Hepatocyte (in vitro differentiated cells): Measurements from ENCODE around the gene CIT. TPM values are rescaled to one million over a fixed set of nuclear protein-coding genes. Genes with fewer than 3 reads are reported as not detected.

ENCODE experiments used
- DNase-seq: peaks from one replicate; pipeline ENCODE4 v3.0.0-alpha.2; 2016; ENCODE audit warnings: low spot score
- H2AFZ ChIP-seq: fragments of 200-600 bp; sonication (generic); 2 replicates; pipeline ENCODE4 v1.6.0; 2016; ENCODE audit warnings: antibody characterized with exemption, mild to moderate bottlenecking
- H3K27ac ChIP-seq: fragments of 200-600 bp; sonication (generic); 2 replicates; pipeline ENCODE4 v1.5.1; 2016; ENCODE audit warnings: mild to moderate bottlenecking
- H3K27me3 ChIP-seq: fragments of 200-600 bp; sonication (generic); 2 replicates; pipeline ENCODE4 v1.6.1; 2016
- H3K36me3 ChIP-seq: fragments of 200-600 bp; sonication (generic); replicated peaks from 2 replicates; pipeline ENCODE4 v1.5.1; 2016; ENCODE audit warnings: low read depth; ENCODE audit not compliant: insufficient read depth
- H3K4me1 ChIP-seq: fragments of 200-600 bp; sonication (generic); 2 replicates; pipeline ENCODE4 v1.5.1; 2016; ENCODE audit warnings: mild to moderate bottlenecking, moderate library complexity; ENCODE audit not compliant: insufficient read depth
- H3K4me2 ChIP-seq: fragments of 200-600 bp; sonication (generic); 2 replicates; pipeline ENCODE4 v1.6.0; 2016
- H3K4me3 ChIP-seq: fragments of 200-600 bp; sonication (generic); 2 replicates; pipeline ENCODE4 v1.5.1; 2016; ENCODE audit warnings: mild to moderate bottlenecking
- H3K79me2 ChIP-seq: fragments of 200-600 bp; sonication (generic); 2 replicates; pipeline ENCODE4 v1.6.0; 2017; ENCODE audit warnings: mild to moderate bottlenecking
- H3K9me2 ChIP-seq: fragments of 200-600 bp; sonication (generic); replicated peaks from 2 replicates; pipeline ENCODE4 v1.6.0; 2017; ENCODE audit warnings: mild to moderate bottlenecking; ENCODE audit not compliant: insufficient read depth
- H3K9me3 ChIP-seq: fragments of 200-600 bp; sonication (generic); 2 replicates; pipeline ENCODE4 v1.5.1; 2016; ENCODE audit warnings: low read depth, mild to moderate bottlenecking
- H4K20me1 ChIP-seq: fragments of 200-600 bp; sonication (generic); 2 replicates; pipeline ENCODE4 v1.6.0; 2016; ENCODE audit warnings: mild to moderate bottlenecking; ENCODE audit not compliant: insufficient read depth, poor library complexity, severe bottlenecking
- EZH2 ChIP-seq: fragments of 200-600 bp; sonication (generic); IDR thresholded peaks from 2 replicates; pipeline ENCODE4 v1.6.1; 2016; ENCODE audit warnings: antibody characterized with exemption, mild to moderate bottlenecking, borderline replicate concordance
- EZH2phosphoT487 ChIP-seq: fragments of 200-600 bp; sonication (generic); IDR thresholded peaks from one replicate; pipeline ENCODE4 v1.6.1; 2018; ENCODE audit warnings: antibody characterized with exemption, mild to moderate bottlenecking, low read depth, moderate library complexity; ENCODE audit not compliant: unreplicated experiment, severe bottlenecking
- WGBS: methylation state at CpG from one replicate; pipeline ENCODE4 v1.1.6; 2016; ENCODE audit warnings: low lambda C conversion rate; ENCODE audit errors: missing lambda C conversion rate; 5-methylcytosine and 5-hydroxymethylcytosine counted together
- polyA plus RNA-seq: library from polyadenylated mRNA; unstranded; fragments of >200 nt; fragmentation: Nextera tagmentation; extraction: Ambion mirVana; gene quantifications from 2 replicates; pipeline ENCODE4 v1.2.1, GENCODE V29; 2016
- total RNA-seq: library from RNA; depleted of rRNA; stranded (reverse); fragments of >200 nt; gene quantifications from 2 replicates; pipeline ENCODE4 v1.2.3, GENCODE V29; 2014
- TF ChIP-seq, protein P1 (sequence below): fragments of 200-600 bp; sonication (generic); IDR thresholded peaks from 2 replicates; pipeline ENCODE4 v1.5.1; 2016; ENCODE audit warnings: antibody characterized with exemption, mild to moderate bottlenecking; ENCODE audit not compliant: poor library complexity

CIT gene
- total and polyA plus RNA-seq, 2 experiments from 2014 or later: 3.6 to 3.9 TPM

DNA sequence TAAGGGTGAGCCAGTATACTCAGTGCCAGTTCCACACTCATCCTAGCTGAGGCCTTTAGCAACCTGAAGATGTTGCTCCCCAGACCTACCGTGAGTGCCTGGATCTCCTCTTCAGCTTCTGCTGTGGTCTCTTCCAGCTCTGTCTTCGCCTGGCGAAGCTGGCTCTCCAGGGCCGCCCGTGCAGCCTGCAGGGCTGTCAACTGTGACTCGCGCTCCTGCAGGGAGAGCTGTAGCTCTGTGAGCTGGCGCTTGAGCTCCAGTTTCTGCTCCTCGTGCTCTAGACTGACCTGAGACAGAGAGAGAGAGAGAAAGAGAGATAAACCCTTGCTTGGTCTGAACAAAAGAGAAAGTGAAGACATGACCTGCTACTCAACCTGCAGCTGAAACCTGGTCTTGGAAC lies 125.2 kb downstream of the CIT start:
- Histone ChIP-seq H3K4me3 (no peak overlapping the region), H3K79me2 (no peaks in the 10 kb centered on the region), H3K9me2 (no peaks in the 10 kb centered on the region), H3K4me1 (no peaks in the 10 kb centered on the region), H3K36me3 (no peaks in the 10 kb centered on the region), H3K27me3 (no peaks in the 10 kb centered on the region), H3K27ac (no peak overlapping the region), H4K20me1 (no peaks in the 10 kb centered on the region), H3K9me3 (no peaks in the 10 kb centered on the region), H2AFZ (no peak overlapping the region), H3K4me2 (no peak overlapping the region)
- WGBS: 94% methylated on average over 9 of the region's 9 CpGs
- no peak for TF ChIP-seq EZH2phosphoT487
- no peak for TF ChIP-seq EZH2
- TF ChIP-seq, protein P1, sequence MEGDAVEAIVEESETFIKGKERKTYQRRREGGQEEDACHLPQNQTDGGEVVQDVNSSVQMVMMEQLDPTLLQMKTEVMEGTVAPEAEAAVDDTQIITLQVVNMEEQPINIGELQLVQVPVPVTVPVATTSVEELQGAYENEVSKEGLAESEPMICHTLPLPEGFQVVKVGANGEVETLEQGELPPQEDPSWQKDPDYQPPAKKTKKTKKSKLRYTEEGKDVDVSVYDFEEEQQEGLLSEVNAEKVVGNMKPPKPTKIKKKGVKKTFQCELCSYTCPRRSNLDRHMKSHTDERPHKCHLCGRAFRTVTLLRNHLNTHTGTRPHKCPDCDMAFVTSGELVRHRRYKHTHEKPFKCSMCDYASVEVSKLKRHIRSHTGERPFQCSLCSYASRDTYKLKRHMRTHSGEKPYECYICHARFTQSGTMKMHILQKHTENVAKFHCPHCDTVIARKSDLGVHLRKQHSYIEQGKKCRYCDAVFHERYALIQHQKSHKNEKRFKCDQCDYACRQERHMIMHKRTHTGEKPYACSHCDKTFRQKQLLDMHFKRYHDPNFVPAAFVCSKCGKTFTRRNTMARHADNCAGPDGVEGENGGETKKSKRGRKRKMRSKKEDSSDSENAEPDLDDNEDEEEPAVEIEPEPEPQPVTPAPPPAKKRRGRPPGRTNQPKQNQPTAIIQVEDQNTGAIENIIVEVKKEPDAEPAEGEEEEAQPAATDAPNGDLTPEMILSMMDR: no peak
- no peak for DNase-seq

DNA sequence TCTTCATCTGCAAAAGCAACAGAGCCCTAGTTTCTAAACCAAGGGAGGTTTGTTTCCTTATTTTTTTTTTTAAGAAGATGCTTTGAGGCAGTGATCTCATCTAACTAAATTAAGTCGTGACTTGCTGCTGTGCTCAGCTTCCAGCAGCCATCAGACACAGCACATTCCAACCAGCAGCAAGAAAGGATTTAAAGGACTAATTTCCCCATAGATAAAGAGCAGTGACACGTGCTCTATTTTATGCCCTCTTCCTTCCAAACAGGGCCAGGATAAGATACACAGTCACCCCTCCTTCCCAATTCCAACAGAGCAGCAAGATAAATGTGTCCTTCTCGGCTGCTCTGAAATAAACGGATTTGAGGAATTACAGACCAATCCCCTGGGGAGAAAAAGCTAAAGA lies 127.5 kb downstream of the CIT start:
- H3K9me3 ChIP-seq: peaks cover 8% of the 10 kb centered on the region
- no peaks in the 10 kb centered on the region for H3K9me2 ChIP-seq
- H2AFZ ChIP-seq: no peak overlapping the region
- no peak overlapping the region for H3K27ac ChIP-seq
- H3K79me2 ChIP-seq: no peaks in the 10 kb centered on the region
- DNase-seq: no peak
- H3K4me2 ChIP-seq: no peak overlapping the region
- no peaks in the 10 kb centered on the region for H3K27me3 ChIP-seq
- no peaks in the 10 kb centered on the region for H3K4me1 ChIP-seq
- no peaks in the 10 kb centered on the region for H4K20me1 ChIP-seq
- WGBS: 52% methylated on average over 4 of the region's 4 CpGs
- no peaks in the 10 kb centered on the region for H3K36me3 ChIP-seq
- H3K4me3 ChIP-seq: no peak overlapping the region
- TF ChIP-seq, protein P1: no peak
- TF ChIP-seq EZH2phosphoT487 (no peak), EZH2 (no peak)

DNA sequence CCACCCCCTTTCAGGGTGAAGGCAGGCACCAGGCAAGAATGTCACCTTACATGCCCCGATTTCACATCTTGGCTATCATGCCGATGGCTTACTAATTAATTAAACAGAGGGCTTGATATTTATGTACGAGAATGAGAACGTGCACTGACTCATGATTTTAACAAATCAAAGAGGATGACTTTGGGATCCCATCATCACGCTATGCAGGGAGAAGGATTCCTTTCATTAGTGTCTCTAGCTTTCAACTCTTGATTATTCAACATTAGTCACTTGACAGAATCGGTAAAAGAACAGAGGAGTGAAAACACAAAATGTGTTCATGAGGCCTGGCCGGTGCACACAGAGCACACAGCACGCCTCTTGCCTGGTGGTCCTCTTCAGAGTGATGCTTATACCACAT lies 128.6 kb downstream of the CIT start:
- peaks cover 17% of the 10 kb centered on the region for H3K9me3 ChIP-seq
- DNase-seq: no peak
- H4K20me1 ChIP-seq: no peaks in the 10 kb centered on the region
- no peak overlapping the region for H2AFZ ChIP-seq
- WGBS: over 99% methylated on average over 8 of the region's 8 CpGs
- TF ChIP-seq EZH2 (no peak), EZH2phosphoT487 (no peak)
- TF ChIP-seq, protein P1: no peak
- no peak overlapping the region for H3K27ac ChIP-seq
- no peaks in the 10 kb centered on the region for H3K27me3 ChIP-seq
- H3K79me2 ChIP-seq: no peaks in the 10 kb centered on the region
- H3K4me2 ChIP-seq: no peak overlapping the region
- no peaks in the 10 kb centered on the region for H3K9me2 ChIP-seq
- H3K4me1 ChIP-seq: no peaks in the 10 kb centered on the region
- H3K4me3 ChIP-seq: no peak overlapping the region
- no peaks in the 10 kb centered on the region for H3K36me3 ChIP-seq

GRCh38 chr12:119746169-119746568 lies 131.0 kb downstream of the CIT start:
- no peak for DNase-seq
- Histone ChIP-seq H3K4me3 (no peak overlapping the region), H3K27me3 (no peaks in the 10 kb centered on the region), H4K20me1 (no peaks in the 10 kb centered on the region), H3K4me2 (no peak overlapping the region), H2AFZ (no peak overlapping the region), H3K9me3 (peaks cover 19% of the 10 kb centered on the region), H3K36me3 (no peaks in the 10 kb centered on the region), H3K27ac (no peak overlapping the region), H3K4me1 (no peaks in the 10 kb centered on the region), H3K79me2 (no peaks in the 10 kb centered on the region), H3K9me2 (no peaks in the 10 kb centered on the region)
- WGBS: 96% methylated on average over 2 of the region's 2 CpGs
- TF ChIP-seq EZH2: no peak
- TF ChIP-seq, protein P1: no peak
- no peak for TF ChIP-seq EZH2phosphoT487
